Measurements from ENCODE around the gene GLP1R.

GRCh38 chr6:39054577-39055142, 6.1 kb downstream of the GLP1R start:
- TF ChIP-seq CTCF (conservative IDR thresholded peaks at IDR 0.05; ENCODE audit: low read depth, low read length) (no peak), EZH2 (IDR thresholded peaks at IDR 0.05; ENCODE audit: borderline replicate concordance, low read depth, low read length, poor library complexity, severe bottlenecking) (no peak)
